SK-N-SH (cell line): ENCODE data around the gene MGAT4A. TPM values are rescaled to one million over a fixed set of nuclear protein-coding genes. Genes with fewer than 3 reads are reported as not detected.

Experiments used
- CTCF ChIA-PET: fragments of 300-600, 350-600 bp; formaldehyde crosslinking; extraction: SDS; loops from one replicate; lab custom pipeline; 2021; lab: Yijun Ruan, JAX
- POLR2A ChIA-PET: fragments of 350-600 bp; sonication (Branson Sonifier 250); formaldehyde crosslinking; extraction: SDS; loops from one replicate; lab custom pipeline; 2020; ENCODE audit warnings: antibody characterized with exemption, inconsistent platforms; lab: Yijun Ruan, JAX
- DNase-seq: peaks from one replicate; pipeline ENCODE4 v3.0.0; 2012
- H2AFZ ChIP-seq: fragments of 200-600 bp; sonication (generic); 2 replicates; pipeline ENCODE4 v1.8.1; 2016; ENCODE audit warnings: antibody characterized with exemption, mild to moderate bottlenecking, low read depth
- H3F3A ChIP-seq: fragments of 200-600 bp; sonication (generic); replicated peaks from 2 replicates; pipeline ENCODE3; 2016; ENCODE audit warnings: antibody characterized with exemption, mild to moderate bottlenecking; ENCODE audit not compliant: insufficient read depth
- H3K27ac ChIP-seq, 2 experiments: fragments of 200-500 bp in 1 of 2; fragments of 200-600 bp in 1 of 2; sonication (Bioruptor generic) in 1 of 2; sonication (generic), shearing (Covaris generic) in 1 of 2; 2 replicates each; pipeline versions ENCODE4 v1.5.1 to v1.6.1; 2014 to 2016; ENCODE audit warnings: low read depth in 2 of 2, inconsistent platforms in 1 of 2, low read length in 1 of 2, mild to moderate bottlenecking in 1 of 2, mixed read lengths in 1 of 2
- H3K27me3 ChIP-seq: fragments of 200-600 bp; sonication (generic), shearing (Covaris generic); 2 replicates; pipeline ENCODE4 v1.6.1; 2016; ENCODE audit warnings: mixed run types; ENCODE audit not compliant: insufficient read depth
- H3K36me3 ChIP-seq, 2 experiments: fragments of 200-500 bp in 1 of 2; fragments of 200-600 bp in 1 of 2; sonication (Bioruptor generic) in 1 of 2; sonication (generic) in 1 of 2; replicated peaks in 1 of 2; 2 replicates each; pipeline versions ENCODE3 to v1.5.1; 2014 to 2016; ENCODE audit warnings: low read length in 1 of 2, mild to moderate bottlenecking in 1 of 2; ENCODE audit not compliant: insufficient read depth in 2 of 2, control insufficient read depth in 1 of 2
- H3K4me1 ChIP-seq, 2 experiments: fragments of 200-500 bp in 1 of 2; fragments of 200-600 bp in 1 of 2; sonication (Bioruptor generic) in 1 of 2; sonication (generic), shearing (Covaris generic) in 1 of 2; 2 replicates each; pipeline versions ENCODE4 v1.5.1 to v1.6.1; 2014 to 2016; ENCODE audit warnings: low read depth in 1 of 2, low read length in 1 of 2, mixed run types in 1 of 2; ENCODE audit not compliant: insufficient read depth in 2 of 2, control insufficient read depth in 1 of 2
- H3K4me2 ChIP-seq: fragments of 200-600 bp; sonication (generic), shearing (Covaris generic); 2 replicates; pipeline ENCODE4 v1.6.1; 2017; ENCODE audit warnings: mixed run types
- H3K4me3 ChIP-seq, 2 experiments: fragments of 200-500 bp in 1 of 2; fragments of 200-600 bp in 1 of 2; sonication (Bioruptor generic) in 1 of 2; sonication (generic), shearing (Covaris generic) in 1 of 2; 2 replicates each; pipeline versions ENCODE4 v1.5.1 to v1.8.1; 2014 to 2016; ENCODE audit warnings: low read depth in 2 of 2, inconsistent platforms in 1 of 2, low read length in 1 of 2, mild to moderate bottlenecking in 1 of 2, mixed read lengths in 1 of 2, moderate library complexity in 1 of 2
- H3K79me2 ChIP-seq: fragments of 200-600 bp; sonication (generic); 2 replicates; pipeline ENCODE4 v1.8.1; 2017; ENCODE audit warnings: mild to moderate bottlenecking; ENCODE audit not compliant: insufficient read depth
- H3K9ac ChIP-seq: fragments of 200-600 bp; sonication (generic); 2 replicates; pipeline ENCODE4 v1.6.1; 2017; ENCODE audit warnings: mixed run types
- H3K9me2 ChIP-seq: fragments of 200-600 bp; sonication (generic); 2 replicates; pipeline ENCODE4 v1.6.1; 2017; ENCODE audit warnings: mixed run types
- H3K9me3 ChIP-seq: fragments of 200-600 bp; sonication (generic); 2 replicates; pipeline ENCODE4 v1.6.1; 2017; ENCODE audit warnings: mixed run types, mild to moderate bottlenecking, moderate library complexity
- H4K20me1 ChIP-seq: fragments of 200-600 bp; sonication (generic); 2 replicates; pipeline ENCODE4 v1.6.1; 2017; ENCODE audit warnings: mild to moderate bottlenecking, mixed run types; ENCODE audit not compliant: insufficient read depth
- ELF1 ChIP-seq: IDR thresholded peaks from 2 replicates; pipeline ENCODE4 v1.4.0; 2012
- GABPA ChIP-seq: IDR thresholded peaks from 2 replicates; pipeline ENCODE4 v1.4.0; 2012; ENCODE audit warnings: low read depth, mild to moderate bottlenecking
- NRF1 ChIP-seq: IDR thresholded peaks from 2 replicates; pipeline ENCODE4 v1.6.1; 2012; ENCODE audit warnings: low read depth, mild to moderate bottlenecking, low read length
- PBX3 ChIP-seq: IDR thresholded peaks from 2 replicates; pipeline ENCODE4; 2012
- RCOR1 ChIP-seq: fragments of 150-350 bp; IDR thresholded peaks from 2 replicates; pipeline ENCODE4 v1.6.1; 2017; ENCODE audit warnings: antibody characterized with exemption, low read length
- REST ChIP-seq: IDR thresholded peaks from 2 replicates; pipeline ENCODE4 v1.6.1; 2012; ENCODE audit warnings: mild to moderate bottlenecking, low read depth, low read length, moderate library complexity
- RFX5 ChIP-seq: IDR thresholded peaks from 2 replicates; pipeline ENCODE4 v1.6.1; 2012; ENCODE audit warnings: mild to moderate bottlenecking, improper control_type of control experiment, low read length
- RXRA ChIP-seq: IDR thresholded peaks from 2 replicates; pipeline ENCODE4 v1.4.0; 2012; ENCODE audit warnings: low read depth, mild to moderate bottlenecking, borderline replicate concordance
- SIN3A ChIP-seq: IDR thresholded peaks from 2 replicates; pipeline ENCODE4 v1.6.1; 2012; ENCODE audit warnings: low read depth, mild to moderate bottlenecking, low read length, moderate library complexity, borderline replicate concordance
- TCF12 ChIP-seq: IDR thresholded peaks from 2 replicates; pipeline ENCODE4 v1.4.0; 2012
- TEAD4 ChIP-seq: IDR thresholded peaks from 2 replicates; pipeline ENCODE4 v1.4.0; 2012; ENCODE audit warnings: mild to moderate bottlenecking, borderline replicate concordance; ENCODE audit not compliant: insufficient read depth
- USF1 ChIP-seq: IDR thresholded peaks from 2 replicates; pipeline ENCODE4 v1.4.0; 2012; ENCODE audit warnings: low read depth, borderline replicate concordance
- USF2 ChIP-seq: fragments of 150-350 bp; IDR thresholded peaks from 2 replicates; pipeline ENCODE4 v1.6.1; 2017; ENCODE audit warnings: antibody characterized with exemption, low read length, low read depth, borderline replicate concordance
- YY1 ChIP-seq: IDR thresholded peaks from 2 replicates; pipeline ENCODE4 v1.4.0; 2012; ENCODE audit warnings: low read depth, mild to moderate bottlenecking
- ZBTB33 ChIP-seq: IDR thresholded peaks from 2 replicates; pipeline ENCODE4 v1.4.0; 2012; ENCODE audit warnings: low read depth, borderline replicate concordance
- WGBS: methylation state at CpG from one replicate; pipeline ENCODE4 v1.1.6; 2017; ENCODE audit warnings: low lambda C conversion rate; 5-methylcytosine and 5-hydroxymethylcytosine counted together
- polyA plus RNA-seq, 3 experiments: library from polyadenylated mRNA; depleted of rRNA; stranded (reverse); fragments of >200 nt; gene quantifications; 2 replicates each; pipeline ENCODE4 v1.2.3, GENCODE V29; 2012

MGAT4A gene
- polyA plus RNA-seq, 1 of the 3 experiments (the other 2 are of a cell fraction) = 0.07 TPM

DNA sequence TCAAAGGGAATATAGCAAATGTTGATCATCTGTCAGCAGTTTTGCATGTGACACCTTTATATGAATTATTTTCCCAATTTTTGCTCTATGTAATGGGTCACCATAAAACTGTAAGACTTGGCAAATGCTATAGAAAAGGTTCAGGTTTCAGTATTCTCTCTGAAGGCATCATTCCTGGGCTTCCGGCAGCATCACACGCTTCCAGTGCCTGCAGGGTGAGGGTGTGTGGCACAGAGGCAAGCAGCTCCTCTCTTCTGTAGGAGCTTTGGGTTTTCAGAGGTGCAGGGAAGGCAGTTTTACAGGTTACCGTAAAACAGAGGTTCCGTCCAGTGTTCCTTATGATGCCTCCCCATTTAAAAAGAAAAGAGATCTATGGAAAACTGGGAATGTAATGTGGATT lies 141.4 kb downstream of the MGAT4A start (continued):
- TF ChIP-seq ZBTB33 (no peak), RXRA (no peak)

DNA sequence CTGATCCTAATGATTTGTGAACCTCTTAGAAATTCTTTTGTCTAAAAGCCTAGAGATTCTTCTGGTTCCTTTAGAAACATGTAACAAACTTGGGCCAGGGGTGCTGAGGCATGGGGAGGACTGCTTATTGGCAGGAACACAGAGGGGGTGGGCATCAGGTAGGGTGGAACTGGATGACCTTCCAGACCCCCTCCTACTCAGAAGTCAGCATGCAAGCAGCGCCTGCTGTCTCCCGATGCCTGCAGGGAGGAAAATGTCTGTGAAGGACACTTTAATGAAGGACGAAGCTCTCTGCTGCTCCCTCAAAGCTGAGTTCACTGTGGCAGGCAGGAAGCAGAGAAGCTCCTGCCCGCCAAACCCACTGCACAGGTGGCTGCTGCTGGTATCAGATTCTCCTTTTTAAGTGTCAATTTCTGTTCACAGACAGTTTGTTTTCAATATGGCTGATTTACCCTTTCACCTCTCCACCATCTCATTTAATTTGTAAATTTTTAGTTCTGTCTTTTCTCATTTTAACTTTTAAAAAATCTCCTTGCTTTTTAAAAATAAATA lies 142.0 kb downstream of the MGAT4A start:
- Histone ChIP-seq H3K4me2 (no peak overlapping the region), H3K36me3 (peaks cover 0 to 24% of the 10 kb centered on the region in 2 experiments), H3K27ac (no peak overlapping the region), H3K79me2 (no peaks in the 10 kb centered on the region), H3K4me1 (no peaks in the 10 kb centered on the region), H3K4me3 (no peak overlapping the region), H3K9me3 (no peaks in the 10 kb centered on the region), H3K27me3 (no peaks in the 10 kb centered on the region), H2AFZ (no peak overlapping the region), H3F3A (no peaks in the 10 kb centered on the region), H4K20me1 (no peaks in the 10 kb centered on the region), H3K9me2 (no peaks in the 10 kb centered on the region), H3K9ac (no peak overlapping the region)
- 75% methylated on average over 1 of the region's 4 CpGs for WGBS
- POLR2A ChIA-PET = no interaction called here
- CTCF ChIA-PET = interaction anchor here (1.0 to 1.8 kb wide), 3 partner anchors 9 to 20 kb away, joined by 3 to 5 read pairs (median 4); no protein-coding TSS in a partner anchor
- DNase-seq = no peak
- TF ChIP-seq TCF12 = no peak

DNA sequence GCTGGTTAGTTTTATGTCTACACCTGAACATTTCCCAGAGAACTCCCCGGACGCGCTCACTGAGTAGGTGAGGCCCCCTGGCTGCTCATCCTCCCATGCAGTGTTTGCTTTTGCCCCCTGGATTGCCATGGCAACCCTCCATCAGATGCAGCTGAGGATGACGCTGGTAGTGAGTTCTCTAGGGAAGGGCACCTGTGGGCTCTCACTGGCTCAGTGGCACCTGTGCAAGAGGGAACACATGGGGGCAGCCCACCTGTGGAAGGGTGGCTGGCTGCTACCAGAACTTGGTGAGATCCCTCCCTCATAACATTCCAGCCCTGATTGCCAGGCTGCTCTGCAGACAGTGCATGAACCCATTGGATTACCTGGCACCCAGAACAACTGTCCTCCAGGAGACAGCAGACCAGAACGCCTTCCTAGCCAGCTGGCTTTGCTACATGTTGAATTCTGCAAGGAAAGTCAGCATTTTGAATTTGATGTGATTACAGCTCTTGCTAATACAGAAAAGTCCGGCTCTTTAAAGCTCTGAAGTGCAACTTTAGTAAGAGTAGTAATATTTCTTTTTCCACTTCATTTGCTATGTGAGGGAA lies 144.3 kb downstream of the MGAT4A start:
- Histone ChIP-seq H3K9me2 (no peaks in the 10 kb centered on the region), H3K79me2 (no peaks in the 10 kb centered on the region), H2AFZ (no peak overlapping the region), H3K9ac (no peak overlapping the region), H3K9me3 (no peaks in the 10 kb centered on the region), H3K4me2 (no peak overlapping the region), H3K36me3 (peaks cover 0 to 39% of the 10 kb centered on the region in 2 experiments), H3K27me3 (no peaks in the 10 kb centered on the region), H3K4me1 (no peaks in the 10 kb centered on the region), H3F3A (peaks cover 2% of the 10 kb centered on the region), H3K4me3 (no peak overlapping the region), H4K20me1 (no peaks in the 10 kb centered on the region), H3K27ac (no peak overlapping the region)
- WGBS = 93% methylated on average over 6 of the region's 6 CpGs
- no peak for DNase-seq
- TF ChIP-seq USF1 (no peak), PBX3 (no peak), REST (no peak), ELF1 (no peak), YY1 (no peak), SIN3A (no peak), USF2 (no peak), RFX5 (no peak), RCOR1 (no peak), GABPA (no peak), TEAD4 (no peak), RXRA (no peak), NRF1 (no peak)
- POLR2A ChIA-PET = no interaction called here
- CTCF ChIA-PET = interaction anchor here (1.2 kb wide), 3 partner anchors 9 to 173 kb away, joined by 3 to 4 read pairs (median 4); no protein-coding TSS in a partner anchor
